ENCODE results near the gene DCDC2C.

DNA sequence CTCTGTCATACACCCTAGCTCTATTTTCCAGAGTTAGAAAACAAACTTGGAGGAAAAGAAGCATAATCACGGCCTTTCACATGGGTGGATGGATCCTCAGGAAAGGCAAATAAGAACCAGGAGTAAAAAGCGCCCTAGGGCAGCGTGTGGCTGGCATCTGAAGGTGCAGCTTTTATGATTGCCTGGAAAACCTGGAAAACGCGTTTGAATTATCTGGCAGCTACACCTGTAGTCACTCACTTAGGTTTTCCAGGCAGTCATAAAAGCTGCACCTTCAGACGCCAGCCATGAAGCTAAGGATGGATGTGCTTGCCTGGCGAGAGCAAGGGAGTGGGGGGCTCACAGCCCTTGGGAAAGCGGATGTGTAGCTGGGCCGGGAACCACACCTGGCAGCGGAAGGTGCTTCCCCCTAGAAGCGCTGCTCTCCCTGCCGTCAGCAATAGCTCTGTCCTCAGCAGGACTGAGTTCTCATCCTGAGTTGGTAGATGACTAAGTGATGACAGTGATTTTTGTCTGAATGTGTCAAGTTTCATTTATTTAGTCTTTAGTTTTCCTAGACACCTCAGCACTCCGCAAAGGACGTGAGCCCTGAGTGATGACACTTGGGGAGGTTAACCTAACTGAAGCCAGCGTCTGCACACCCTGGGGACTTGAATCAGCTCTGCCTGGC is 82.0 kb downstream of the DCDC2C start:
- TF ChIP-seq, protein P1, sequence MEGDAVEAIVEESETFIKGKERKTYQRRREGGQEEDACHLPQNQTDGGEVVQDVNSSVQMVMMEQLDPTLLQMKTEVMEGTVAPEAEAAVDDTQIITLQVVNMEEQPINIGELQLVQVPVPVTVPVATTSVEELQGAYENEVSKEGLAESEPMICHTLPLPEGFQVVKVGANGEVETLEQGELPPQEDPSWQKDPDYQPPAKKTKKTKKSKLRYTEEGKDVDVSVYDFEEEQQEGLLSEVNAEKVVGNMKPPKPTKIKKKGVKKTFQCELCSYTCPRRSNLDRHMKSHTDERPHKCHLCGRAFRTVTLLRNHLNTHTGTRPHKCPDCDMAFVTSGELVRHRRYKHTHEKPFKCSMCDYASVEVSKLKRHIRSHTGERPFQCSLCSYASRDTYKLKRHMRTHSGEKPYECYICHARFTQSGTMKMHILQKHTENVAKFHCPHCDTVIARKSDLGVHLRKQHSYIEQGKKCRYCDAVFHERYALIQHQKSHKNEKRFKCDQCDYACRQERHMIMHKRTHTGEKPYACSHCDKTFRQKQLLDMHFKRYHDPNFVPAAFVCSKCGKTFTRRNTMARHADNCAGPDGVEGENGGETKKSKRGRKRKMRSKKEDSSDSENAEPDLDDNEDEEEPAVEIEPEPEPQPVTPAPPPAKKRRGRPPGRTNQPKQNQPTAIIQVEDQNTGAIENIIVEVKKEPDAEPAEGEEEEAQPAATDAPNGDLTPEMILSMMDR (IDR thresholded peaks at IDR 0.05) = peak; percentile 11
- no peak for TF ChIP-seq EZH2 (IDR thresholded peaks at IDR 0.05)

Measured in neural progenitor cell (in vitro differentiated cells).